Activated CD4-positive, alpha-beta memory T cell treated with anti-CD3 and anti-CD28 coated beads, Interleukin-2, amount 10 ng/mL, durations not matched to agents 7 days and 5 days (primary cell): ENCODE results near the gene PAQR6. TPM values are rescaled to one million over a fixed set of nuclear protein-coding genes. Genes with fewer than 3 reads are reported as not detected.
"Not testable (repeated sequence)": the region's sequence is repeated elsewhere in the genome, so short reads cannot be mapped to it uniquely, and the experiment has no call there.

Source experiments
- CTCF ChIA-PET: fragments of 350-600 bp; sonication (Branson Sonifier 250); formaldehyde crosslinking; loops from one replicate; lab custom pipeline; 2021; ENCODE audit warnings: antibody characterized with exemption, inconsistent platforms; lab: Charles Lee
- POLR2A ChIA-PET: fragments of 350-600 bp; sonication (Branson Sonifier 250); formaldehyde crosslinking; loops from one replicate; lab custom pipeline; 2021; ENCODE audit warnings: antibody characterized with exemption; lab: Charles Lee
- DNase-seq: peaks from one replicate; pipeline ENCODE4 v3.0.0-alpha.2; 2020
- H3K27ac Mint-ChIP-seq: one replicate; pipeline ENCODE4 v1.8.0; 2021; ENCODE audit warnings: mild to moderate bottlenecking, mixed read lengths
- H3K27me3 Mint-ChIP-seq: one replicate; pipeline ENCODE4 v1.8.0; 2021; ENCODE audit warnings: mixed read lengths
- H3K36me3 Mint-ChIP-seq: one replicate; pipeline ENCODE4 v1.8.0; 2021; ENCODE audit warnings: low read depth, mixed read lengths
- H3K4me1 Mint-ChIP-seq: one replicate; pipeline ENCODE4 v1.8.0; 2021; ENCODE audit warnings: mixed read lengths
- H3K4me3 Mint-ChIP-seq: one replicate; pipeline ENCODE4 v1.8.0; 2021; ENCODE audit warnings: mild to moderate bottlenecking, mixed read lengths
- H3K9me3 Mint-ChIP-seq: one replicate; pipeline ENCODE4 v1.8.0; 2021; ENCODE audit warnings: mixed read lengths
- total RNA-seq, 2 experiments: library from RNA; stranded (reverse); gene quantifications; one replicate each; pipeline ENCODE4 v1.2.3, GENCODE V29; 2021

Gene PAQR6
- total RNA-seq, 2 experiments from 2014 or later, result 5.6 to 6.3 TPM

GRCh38 chr1:156226782-156227181, 21.1 kb downstream of the PAQR6 start:
- no peak overlapping the region for H3K4me3 Mint-ChIP-seq
- ChIA-PET POLR2A (interaction anchor here (0.9 to 6.6 kb wide), 12 partner anchors 9 to 130 kb away, joined by 3 to 119 read pairs (median 6); partner anchors contain the start of genes CCT3, PAQR6, PMF1 and SLC25A44), CTCF (interaction anchor here (0.6 to 6.6 kb wide), 9 partner anchors 13 to 170 kb away, joined by 3 to 179 read pairs (median 32); partner anchors contain the start of genes PMF1, SLC25A44 and SMG5)
- H3K9me3 Mint-ChIP-seq, result no peaks in the 10 kb centered on the region
- H3K36me3 Mint-ChIP-seq, result peaks cover 46% of the 10 kb centered on the region
- H3K4me1 Mint-ChIP-seq, result peaks cover 52% of the 10 kb centered on the region
- H3K27me3 Mint-ChIP-seq, result no peaks in the 10 kb centered on the region
- peak overlapping the region; percentile 84 for H3K27ac Mint-ChIP-seq
- DNase-seq, result no peak

GRCh38 chr1:156226116-156226538, 21.7 kb downstream of the PAQR6 start:
- DNase-seq, result no peak
- ChIA-PET POLR2A (interaction anchor here (0.9 to 6.6 kb wide), 17 partner anchors 8 to 135 kb away, joined by 3 to 119 read pairs (median 5); partner anchors contain the start of genes CCT3, PAQR6, PMF1 and SEMA4A), CTCF (interaction anchor here (0.6 to 6.6 kb wide), 17 partner anchors 9 to 169 kb away, joined by 3 to 179 read pairs (median 9); partner anchors contain the start of genes PMF1, SLC25A44 and SMG5)
- H3K36me3 Mint-ChIP-seq, result peaks cover 53% of the 10 kb centered on the region
- no peaks in the 10 kb centered on the region for H3K9me3 Mint-ChIP-seq
- no peaks in the 10 kb centered on the region for H3K27me3 Mint-ChIP-seq
- peak overlapping the region; percentile 84 for H3K27ac Mint-ChIP-seq
- H3K4me1 Mint-ChIP-seq, result peaks cover 58% of the 10 kb centered on the region
- H3K4me3 Mint-ChIP-seq, result no peak overlapping the region

- Mint-ChIP-seq H3K9me3 (no peaks in the 10 kb centered on the region), H3K4me3 (peak overlapping the region; percentile 29), H3K36me3 (peaks cover 56% of the 10 kb centered on the region), H3K27me3 (no peaks in the 10 kb centered on the region), H3K4me1 (peaks cover 61% of the 10 kb centered on the region), H3K27ac (peak overlapping the region; percentile 90)
- CTCF ChIA-PET, result interaction anchor here (0.6 to 6.6 kb wide), 22 partner anchors 8 to 166 kb away, joined by 3 to 179 read pairs (median 6); partner anchors contain the start of genes PMF1, SLC25A44 and SMG5
- DNase-seq, result no peak
- POLR2A ChIA-PET, result interaction anchor here (0.7 to 6.6 kb wide), 22 partner anchors 8 to 135 kb away, joined by 3 to 119 read pairs (median 5); partner anchors contain the start of genes CCT3, PAQR6, PMF1 and SEMA4A
Measured at GRCh38 chr1:156225677-156226014, 22.2 kb downstream of the PAQR6 start.

- ChIA-PET CTCF (interaction anchor here (1.5 to 6.6 kb wide), 2 partner anchors 29 to 76 kb away, joined by 3 to 179 read pairs; partner anchors contain the start of gene SLC25A44), POLR2A (interaction anchor here (0.9 to 6.6 kb wide), 6 partner anchors 9 to 127 kb away, joined by 3 to 119 read pairs (median 4); partner anchors contain the start of genes PMF1 and SMG5)
- peak overlapping the region; percentile 95 for H3K27ac Mint-ChIP-seq
- peaks cover 77% of the 10 kb centered on the region for H3K4me1 Mint-ChIP-seq
- H3K36me3 Mint-ChIP-seq, result peaks cover 65% of the 10 kb centered on the region
- peak overlapping the region; percentile 5 for H3K4me3 Mint-ChIP-seq
- no peak for DNase-seq
- H3K9me3 Mint-ChIP-seq, result no peaks in the 10 kb centered on the region
- no peaks in the 10 kb centered on the region for H3K27me3 Mint-ChIP-seq
Measured at GRCh38 chr1:156221986-156222692, 25.7 kb downstream of the PAQR6 start.

- Mint-ChIP-seq H3K27me3 (no peaks in the 10 kb centered on the region), H3K27ac (peak overlapping the region; percentile 61), H3K4me1 (peaks cover 71% of the 10 kb centered on the region), H3K36me3 (peaks cover 57% of the 10 kb centered on the region), H3K9me3 (no peaks in the 10 kb centered on the region), H3K4me3 (no peak overlapping the region)
- POLR2A ChIA-PET, result interaction anchor here (1.5 to 1.8 kb wide), 2 partner anchors 27 to 72 kb away, joined by 5 read pairs; partner anchors contain the start of gene SLC25A44
- DNase-seq, result no peak
- CTCF ChIA-PET, result no interaction called here
Measured at GRCh38 chr1:156220226-156220625, 27.6 kb downstream of the PAQR6 start.

- Mint-ChIP-seq H3K27ac (peak overlapping the region; percentile 99), H3K36me3 (peaks cover 61% of the 10 kb centered on the region), H3K9me3 (no peaks in the 10 kb centered on the region), H3K27me3 (no peaks in the 10 kb centered on the region), H3K4me1 (peaks cover 69% of the 10 kb centered on the region), H3K4me3 (peak overlapping the region; percentile 71)
- CTCF ChIA-PET, result interaction anchor here (0.7 to 1.1 kb wide), 4 partner anchors 8 to 198 kb away, joined by 3 to 4 read pairs (median 4); partner anchors contain the start of gene SMG5
- POLR2A ChIA-PET, result interaction anchor here (0.8 to 2.6 kb wide), 12 partner anchors 9 to 287 kb away, joined by 3 to 21 read pairs (median 6); partner anchors contain the start of genes SEMA4A, SLC25A44 and SMG5
- peak; percentile 59 for DNase-seq
Measured at GRCh38 chr1:156217871-156218270, 30.0 kb downstream of the PAQR6 start.

GRCh38 chr1:156216361-156217086, 31.3 kb downstream of the PAQR6 start:
- ChIA-PET POLR2A (interaction anchor here (5.8 to 8.8 kb wide), 2 partner anchors 8 to 19 kb away, joined by 119 to 156 read pairs; partner anchors contain the start of gene SLC25A44), CTCF (interaction anchor here (1.2 kb wide), 1 partner anchor 23 kb away, joined by 4 read pairs; the partner anchor contains the start of gene SLC25A44)
- not testable (repeated sequence) for H3K9me3 Mint-ChIP-seq, H3K4me3 Mint-ChIP-seq, H3K27me3 Mint-ChIP-seq, DNase-seq
- H3K4me1 Mint-ChIP-seq, result peaks cover 66% of the 10 kb centered on the region
- peaks cover 56% of the 10 kb centered on the region for H3K36me3 Mint-ChIP-seq
- peak overlapping the region; percentile 99 for H3K27ac Mint-ChIP-seq

- H3K4me1 Mint-ChIP-seq, result peaks cover 52% of the 10 kb centered on the region
- H3K36me3 Mint-ChIP-seq, result peaks cover 60% of the 10 kb centered on the region
- peak overlapping the region; percentile 87 for H3K4me3 Mint-ChIP-seq
- peak overlapping the region; percentile 94 for H3K27ac Mint-ChIP-seq
- ChIA-PET CTCF (interaction anchor here (1.5 to 2.9 kb wide), 2 partner anchors 11 to 68 kb away, joined by 8 to 68 read pairs; no protein-coding TSS in a partner anchor), POLR2A (interaction anchor here (1.0 to 8.8 kb wide), 13 partner anchors 9 to 111 kb away, joined by 3 to 156 read pairs (median 12); partner anchors contain the start of genes SEMA4A, SLC25A44 and SMG5)
- DNase-seq, result peak; percentile 26
- H3K27me3 Mint-ChIP-seq, result no peaks in the 10 kb centered on the region
- H3K9me3 Mint-ChIP-seq, result no peaks in the 10 kb centered on the region
Measured at GRCh38 chr1:156214024-156214748, 33.7 kb downstream of the PAQR6 start.

GRCh38 chr1:156213644-156213966, 34.3 kb downstream of the PAQR6 start:
- POLR2A ChIA-PET, result interaction anchor here (0.6 to 8.8 kb wide), 17 partner anchors 10 to 354 kb away, joined by 3 to 156 read pairs (median 7); partner anchors contain the start of genes LMNA, SEMA4A, SLC25A44 and SMG5
- no peak for DNase-seq
- no peaks in the 10 kb centered on the region for H3K27me3 Mint-ChIP-seq
- CTCF ChIA-PET, result interaction anchor here (0.6 to 2.9 kb wide), 11 partner anchors 10 to 244 kb away, joined by 3 to 68 read pairs (median 4); no protein-coding TSS in a partner anchor
- H3K4me1 Mint-ChIP-seq, result peaks cover 50% of the 10 kb centered on the region
- peak overlapping the region; percentile 87 for H3K4me3 Mint-ChIP-seq
- peaks cover 64% of the 10 kb centered on the region for H3K36me3 Mint-ChIP-seq
- H3K9me3 Mint-ChIP-seq, result no peaks in the 10 kb centered on the region
- peak overlapping the region; percentile 94 for H3K27ac Mint-ChIP-seq

- Mint-ChIP-seq H3K4me3 (peak within 1 kb of the TSS; percentile 87), H3K27ac (peak within 1 kb of the TSS; percentile 94), H3K36me3 (peaks cover 64% of the 10 kb centered on the region), H3K4me1 (peaks cover 46% of the 10 kb centered on the region), H3K9me3 (no peaks in the 10 kb centered on the region), H3K27me3 (no peaks in the 10 kb centered on the region)
- CTCF ChIA-PET, result interaction anchor here (0.6 to 2.9 kb wide), 17 partner anchors 10 to 244 kb away, joined by 3 to 68 read pairs (median 4); partner anchors contain the start of gene SLC25A44
- peak; percentile 97 for DNase-seq
- POLR2A ChIA-PET, result interaction anchor here (0.5 to 8.8 kb wide), 33 partner anchors 9 to 595 kb away, joined by 3 to 156 read pairs (median 5); partner anchors contain the start of genes LMNA, SEMA4A, SLC25A44 and SMG5
Measured at GRCh38 chr1:156212833-156213643, 34.8 kb downstream of the PAQR6 start, which contains the start of gene PMF1. Gene PMF1 (plus strand): TSS chr1:156213007. CDS start chr1:156213016, 9 bp downstream.
